ENCODE results near the gene IL36B.

The IL36B gene

DNA sequence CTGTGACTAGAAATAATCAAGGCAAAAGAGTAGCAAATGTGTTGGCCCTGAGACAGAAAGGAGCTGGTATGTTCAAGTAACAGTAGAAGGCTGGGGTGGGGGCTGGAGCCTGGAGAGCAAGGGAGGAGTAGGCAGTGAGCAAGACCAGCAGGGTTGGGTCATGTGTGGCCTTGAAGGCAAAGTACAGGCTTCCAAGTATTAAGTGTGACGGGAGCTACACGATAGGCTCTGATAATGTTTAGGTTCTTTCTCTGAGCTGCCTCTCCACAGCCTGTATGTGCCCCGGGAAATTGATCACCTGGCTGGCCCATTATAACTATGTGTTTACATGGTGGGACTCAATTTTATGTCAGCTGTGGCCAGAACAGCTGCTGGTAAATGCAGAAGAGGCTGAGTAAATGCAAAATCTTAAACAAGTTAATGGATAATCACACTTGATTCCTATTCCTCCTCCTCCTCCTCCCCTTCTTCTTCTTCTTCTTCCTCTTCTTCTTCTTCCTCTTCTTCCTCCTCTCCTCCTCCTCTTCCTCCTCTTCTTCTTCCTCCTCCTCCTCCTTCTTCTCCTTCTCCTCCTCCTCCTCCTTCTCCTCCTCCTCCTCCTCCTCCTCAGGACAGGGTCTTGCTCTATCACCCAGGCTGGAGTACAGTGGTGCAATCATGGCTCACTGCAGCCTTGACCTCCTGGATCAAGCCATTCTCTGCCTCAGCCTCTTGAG lies 24.4 kb upstream of the IL36B start:
- no peak for DNase-seq (ENCODE audit: low read depth in 1 of 2, low spot score in 1 of 2)

DNA sequence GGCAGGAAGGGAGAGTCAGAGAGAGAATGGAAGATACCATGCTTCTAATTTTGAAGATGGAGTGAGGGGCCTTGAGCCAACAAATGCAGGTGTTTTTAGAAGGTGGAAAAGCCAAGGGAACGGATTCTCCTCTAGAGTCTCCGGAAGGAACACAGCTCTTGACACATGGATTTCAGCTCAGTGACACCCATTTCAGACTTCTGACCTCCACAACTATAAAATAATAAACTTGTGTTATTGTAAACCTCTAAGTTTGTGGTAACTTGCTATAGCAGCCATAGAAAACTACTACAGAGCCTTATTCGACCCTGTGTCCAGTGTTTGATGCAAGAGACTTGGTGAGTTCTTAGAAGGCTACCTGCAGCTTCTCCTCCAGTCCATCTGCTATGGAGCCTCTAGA lies 22.9 kb upstream of the IL36B start:
- DNase-seq (ENCODE audit: low read depth in 1 of 2, low spot score in 1 of 2), result no peak

DNA sequence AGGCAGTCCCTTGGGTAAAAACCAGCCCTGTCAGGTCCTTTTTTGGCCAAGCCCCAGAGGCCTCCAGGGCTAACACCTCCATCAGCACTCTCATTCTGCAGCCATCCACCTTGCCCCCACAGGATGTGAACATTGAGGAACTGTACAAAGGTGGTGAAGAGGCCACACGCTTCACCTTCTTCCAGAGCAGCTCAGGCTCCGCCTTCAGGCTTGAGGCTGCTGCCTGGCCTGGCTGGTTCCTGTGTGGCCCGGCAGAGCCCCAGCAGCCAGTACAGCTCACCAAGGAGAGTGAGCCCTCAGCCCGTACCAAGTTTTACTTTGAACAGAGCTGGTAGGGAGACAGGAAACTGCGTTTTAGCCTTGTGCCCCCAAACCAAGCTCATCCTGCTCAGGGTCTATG lies 22.4 kb upstream of the IL36B start:
- no peak for DNase-seq (ENCODE audit: low read depth in 1 of 2, low spot score in 1 of 2)

DNA sequence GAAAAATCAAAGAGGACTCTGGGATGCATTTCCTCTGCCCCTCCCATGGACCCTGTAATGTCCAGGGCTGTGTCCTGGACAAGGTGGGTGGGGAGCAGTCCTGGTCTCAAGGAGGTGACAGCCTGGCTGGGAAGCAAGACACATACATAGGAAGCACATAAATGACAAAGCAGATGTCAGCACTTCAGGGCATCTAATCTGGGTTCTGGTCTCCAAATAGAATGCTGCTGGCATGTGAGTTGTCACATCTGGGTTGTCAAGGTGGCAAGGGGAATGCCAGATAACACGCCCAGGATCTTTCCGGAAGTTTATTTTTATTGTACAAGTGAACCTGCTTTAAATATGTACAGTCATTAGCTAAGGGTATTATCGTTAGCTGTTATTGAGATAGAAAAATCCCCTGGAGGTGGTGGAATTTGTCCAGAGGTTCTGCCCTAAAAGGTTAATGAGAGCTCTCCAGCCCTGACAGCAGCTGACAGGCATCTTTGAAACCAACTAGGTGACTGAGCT lies 20.7 kb upstream of the IL36B start:
- no peak for DNase-seq (ENCODE audit: low read depth in 1 of 2, low spot score in 1 of 2)

DNA sequence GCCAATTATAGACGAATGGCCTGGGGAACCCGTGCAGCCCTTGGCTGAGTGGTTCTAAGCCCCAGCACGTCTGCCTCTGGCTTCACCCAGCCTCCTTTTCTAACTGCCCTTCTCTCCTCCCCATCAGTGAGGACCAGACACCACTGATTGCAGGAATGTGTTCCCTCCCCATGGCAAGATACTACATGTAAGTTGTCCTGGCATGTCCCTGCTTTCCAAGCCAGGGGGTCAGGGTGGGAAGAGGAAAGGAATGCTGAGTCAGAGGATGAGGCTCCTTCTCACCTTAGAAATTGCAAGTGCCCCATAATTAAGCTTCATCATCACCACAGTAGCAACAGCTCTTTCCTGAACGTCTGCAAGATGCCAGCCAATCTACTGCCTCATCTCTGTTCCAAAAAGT lies 19.9 kb upstream of the IL36B start:
- DNase-seq (ENCODE audit: low read depth in 1 of 2, low spot score in 1 of 2), result no peak

DNA sequence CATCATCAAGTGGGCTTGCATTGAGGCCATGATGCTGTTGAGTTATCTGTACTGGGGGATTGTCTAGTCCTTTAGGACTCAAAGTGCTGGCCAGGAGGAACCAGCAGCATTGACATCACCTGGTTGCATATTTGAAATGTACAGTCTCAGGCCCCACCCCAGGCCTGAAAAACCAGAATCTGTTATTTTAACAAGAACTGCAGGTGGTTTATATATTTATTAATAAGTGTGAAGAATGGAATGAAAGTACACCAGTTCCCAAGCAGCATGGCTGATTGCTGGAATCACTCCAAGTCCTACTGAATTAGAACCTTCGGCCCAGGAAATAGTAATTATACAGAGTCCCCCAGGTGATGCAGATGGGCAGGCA lies 17.9 kb upstream of the IL36B start:
- DNase-seq (ENCODE audit: low read depth in 1 of 2, low spot score in 1 of 2), result no peak

DNA sequence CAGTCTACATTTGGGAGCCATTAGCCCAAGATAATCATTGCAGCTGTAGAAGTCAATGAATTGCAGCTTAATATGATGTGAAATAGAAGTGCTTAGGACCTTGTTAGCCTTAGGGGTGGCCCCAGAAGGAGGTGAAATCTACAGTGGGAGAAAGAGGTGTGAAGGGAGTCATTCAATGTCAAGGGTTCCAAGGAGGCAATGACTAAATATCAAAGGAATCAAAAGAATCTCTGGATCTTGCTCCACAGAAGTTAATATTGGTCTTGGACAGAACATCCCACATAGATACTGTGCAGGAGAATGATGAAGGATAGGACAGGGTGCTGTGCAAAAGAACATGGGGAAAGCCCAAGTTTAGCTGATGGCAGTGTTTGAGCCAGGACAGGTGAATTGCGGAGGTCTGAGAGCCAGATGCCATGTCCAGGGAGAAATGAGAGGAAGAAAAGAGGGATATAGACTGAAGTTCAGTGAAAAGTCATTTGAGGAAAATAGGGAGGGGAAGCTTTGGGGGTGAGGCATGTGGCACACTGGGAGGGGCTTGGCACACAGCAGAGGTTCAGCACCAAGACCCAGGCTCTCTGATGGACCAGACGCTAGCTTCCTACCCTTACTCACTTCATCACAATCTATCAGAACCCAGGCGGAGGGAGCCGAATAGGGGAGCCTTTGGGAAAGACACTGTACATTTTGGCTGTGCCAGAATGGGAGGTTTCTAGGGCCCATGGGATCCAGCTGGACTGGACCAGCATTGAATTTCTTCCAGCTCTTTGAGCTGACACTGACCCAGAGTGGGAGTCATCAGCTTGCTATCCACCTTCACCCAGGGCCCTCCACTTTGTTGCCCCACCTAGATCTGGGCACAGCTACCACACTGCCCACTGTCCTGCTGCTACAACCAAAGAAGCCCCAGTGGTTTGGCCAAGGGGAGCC lies 17.3 kb upstream of the IL36B start:
- no peak for DNase-seq (ENCODE audit: low read depth in 1 of 2, low spot score in 1 of 2)

DNA sequence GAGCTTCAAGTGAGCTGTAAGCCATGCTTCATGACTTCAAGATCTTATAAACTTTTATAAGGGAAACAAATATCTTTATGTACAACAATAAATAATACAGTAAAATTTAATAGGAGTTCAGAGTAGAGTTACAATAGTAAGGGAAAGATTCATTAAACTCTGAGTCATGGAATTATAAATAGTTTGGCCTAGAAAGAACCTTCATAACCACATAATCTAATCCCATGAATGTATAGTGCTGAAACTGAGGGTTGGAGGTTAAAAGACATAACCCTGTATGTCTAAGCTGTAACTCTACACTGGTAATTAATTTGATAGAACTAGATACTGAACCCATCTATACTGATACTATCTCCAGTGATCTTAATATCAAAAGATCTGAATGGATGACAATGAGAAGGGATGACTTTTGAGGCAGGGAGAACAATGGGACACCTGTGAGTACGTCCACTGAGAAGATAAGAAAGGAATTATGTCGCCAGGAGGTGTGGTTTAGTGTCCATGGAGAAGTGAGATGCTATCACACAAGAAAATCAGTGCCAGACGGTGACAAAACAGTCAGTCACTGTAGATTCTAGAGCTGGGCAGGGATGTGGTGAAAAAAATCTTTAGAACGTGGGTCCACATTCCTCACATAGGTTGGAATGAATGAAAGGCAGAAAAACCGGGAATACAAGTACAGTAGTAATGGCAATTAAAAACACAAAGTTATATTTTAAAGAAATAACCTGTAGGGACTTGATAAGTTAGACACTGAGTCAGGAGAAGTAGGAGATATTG lies 16.2 kb upstream of the IL36B start:
- no peak for DNase-seq (ENCODE audit: low read depth in 1 of 2, low spot score in 1 of 2)

DNA sequence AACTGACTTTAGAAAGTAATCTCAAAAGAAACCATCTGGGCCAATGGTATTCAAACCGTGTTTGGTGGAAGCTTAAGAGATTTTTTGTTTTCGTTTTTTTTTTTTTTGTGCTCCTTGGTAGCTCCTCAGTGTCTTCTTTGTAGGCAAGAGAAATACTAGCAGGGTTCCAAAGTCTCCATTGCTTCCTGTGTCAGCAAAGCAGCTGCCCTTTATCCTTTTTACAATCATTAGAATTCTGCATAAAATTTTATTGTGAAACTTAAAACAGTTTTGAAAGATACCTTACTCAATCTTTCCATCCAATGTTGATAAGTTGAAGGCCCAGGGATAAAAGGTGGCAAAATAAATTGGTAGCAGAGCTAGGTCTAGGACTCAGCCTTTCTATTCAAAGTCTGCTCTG lies 15.6 kb upstream of the IL36B start:
- DNase-seq (ENCODE audit: low read depth in 1 of 2, low spot score in 1 of 2), result no peak

DNA sequence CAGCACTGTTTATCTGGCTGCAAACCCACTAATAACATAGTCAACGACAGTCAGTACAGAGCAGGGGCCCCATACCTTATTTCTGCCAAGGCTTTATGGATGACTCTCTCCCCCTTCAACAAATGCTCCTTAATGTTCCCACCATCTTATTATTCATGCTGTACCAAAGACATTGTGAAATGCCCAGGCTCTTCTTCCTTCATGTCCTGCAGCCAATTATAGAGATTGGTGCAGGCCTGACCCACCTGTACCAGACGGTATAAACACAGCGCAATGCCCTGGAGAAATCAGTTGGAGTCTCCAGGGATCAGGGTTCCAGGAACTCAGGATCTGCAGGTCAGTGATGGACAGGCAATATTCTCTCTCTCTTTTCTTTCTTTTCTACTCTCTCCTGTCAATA lies 15.0 kb upstream of the IL36B start, which contains the start of gene IL1F10:
TSS of gene IL1F10 (plus strand) at position 290 of the 400 bp plus-strand sequence. CDS start 4,769 bp downstream, outside the sequence.
- no peak for DNase-seq (ENCODE audit: low read depth in 1 of 2, low spot score in 1 of 2)

DNA sequence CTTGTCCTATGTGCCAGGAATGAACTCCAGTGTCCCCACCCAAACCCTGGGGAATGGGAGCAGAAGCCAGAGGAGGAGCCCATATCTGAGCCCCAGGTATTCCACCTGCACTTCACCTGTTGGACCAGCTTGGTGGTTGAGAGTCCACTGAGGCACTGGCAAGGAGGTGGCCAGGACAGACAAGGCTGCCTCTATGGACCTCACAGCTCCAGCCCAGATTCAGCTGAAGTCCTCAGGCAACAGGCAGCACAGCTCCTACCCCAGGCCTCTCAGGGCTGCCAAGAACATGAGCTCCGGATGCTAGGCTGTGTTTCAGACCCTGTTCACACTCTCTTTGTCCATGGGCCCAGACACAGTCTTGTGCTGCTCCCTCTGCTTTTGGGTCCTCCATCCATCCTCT lies 12.2 kb upstream of the IL36B start:
- no peak for DNase-seq (ENCODE audit: low read depth in 1 of 2, low spot score in 1 of 2)

DNA sequence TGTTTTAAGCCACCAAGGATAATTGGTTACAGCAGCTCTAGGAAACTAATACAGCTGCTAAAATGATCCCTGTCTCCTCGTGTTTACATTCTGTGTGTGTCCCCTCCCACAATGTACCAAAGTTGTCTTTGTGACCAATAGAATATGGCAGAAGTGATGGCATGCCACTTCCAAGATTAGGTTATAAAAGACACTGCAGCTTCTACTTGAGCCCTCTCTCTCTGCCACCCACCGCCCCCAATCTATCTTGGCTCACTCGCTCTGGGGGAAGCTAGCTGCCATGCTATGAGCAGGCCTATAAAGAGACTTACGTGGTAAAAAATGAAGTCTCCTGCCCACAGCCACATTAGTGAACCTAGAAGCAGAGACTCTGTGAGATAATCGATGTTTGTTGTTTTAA lies 11.6 kb upstream of the IL36B start:
- DNase-seq (ENCODE audit: low read depth in 1 of 2, low spot score in 1 of 2), result no peak

DNA sequence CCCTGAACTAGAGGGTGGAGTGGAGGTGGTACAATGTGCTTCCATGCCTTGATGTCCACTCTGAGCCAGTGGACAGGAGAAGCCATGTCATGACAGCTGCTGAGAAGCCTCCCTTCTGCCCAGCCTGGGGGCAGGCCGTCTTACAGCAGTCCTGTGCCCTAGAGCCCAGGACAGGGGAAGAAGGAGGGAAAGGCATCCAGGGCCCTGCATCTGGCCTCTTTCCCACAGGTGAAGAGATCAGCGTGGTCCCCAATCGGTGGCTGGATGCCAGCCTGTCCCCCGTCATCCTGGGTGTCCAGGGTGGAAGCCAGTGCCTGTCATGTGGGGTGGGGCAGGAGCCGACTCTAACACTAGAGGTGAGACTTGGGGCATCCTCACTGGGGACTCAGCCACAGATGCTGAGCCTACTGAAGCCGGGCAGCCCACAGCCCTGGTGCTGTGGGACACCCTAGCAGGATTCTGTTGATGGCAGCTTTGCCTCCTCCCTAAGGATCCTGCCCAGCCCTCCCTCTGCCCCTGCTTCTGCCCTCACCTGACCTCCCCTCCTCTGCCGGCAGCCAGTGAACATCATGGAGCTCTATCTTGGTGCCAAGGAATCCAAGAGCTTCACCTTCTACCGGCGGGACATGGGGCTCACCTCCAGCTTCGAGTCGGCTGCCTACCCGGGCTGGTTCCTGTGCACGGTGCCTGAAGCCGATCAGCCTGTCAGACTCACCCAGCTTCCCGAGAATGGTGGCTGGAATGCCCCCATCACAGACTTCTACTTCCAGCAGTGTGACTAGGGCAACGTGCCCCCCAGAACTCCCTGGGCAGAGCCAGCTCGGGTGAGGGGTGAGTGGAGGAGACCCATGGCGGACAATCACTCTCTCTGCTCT lies 9.5 kb upstream of the IL36B start:
- DNase-seq (ENCODE audit: low read depth in 1 of 2, low spot score in 1 of 2), result no peak

DNA sequence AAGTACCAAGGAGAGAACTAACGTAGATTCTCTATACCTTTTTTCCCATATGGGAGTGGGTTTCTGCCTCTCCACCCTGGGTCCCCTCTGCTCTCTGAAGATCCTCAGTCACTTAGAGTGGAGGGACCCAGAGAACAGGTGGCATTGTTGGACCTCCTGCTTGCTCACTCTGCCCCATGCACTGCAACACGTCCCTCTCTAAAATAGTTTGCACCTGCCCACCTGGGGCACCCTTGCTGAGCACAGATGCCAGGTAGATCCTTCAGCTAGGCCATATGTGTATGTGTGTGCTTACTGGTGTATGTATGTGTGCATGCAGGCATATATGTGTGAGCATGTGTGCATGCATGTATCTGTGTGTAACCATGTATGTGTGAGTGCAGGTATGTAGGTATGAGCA lies 8.6 kb upstream of the IL36B start:
- DNase-seq (ENCODE audit: low read depth in 1 of 2, low spot score in 1 of 2), result no peak

DNA sequence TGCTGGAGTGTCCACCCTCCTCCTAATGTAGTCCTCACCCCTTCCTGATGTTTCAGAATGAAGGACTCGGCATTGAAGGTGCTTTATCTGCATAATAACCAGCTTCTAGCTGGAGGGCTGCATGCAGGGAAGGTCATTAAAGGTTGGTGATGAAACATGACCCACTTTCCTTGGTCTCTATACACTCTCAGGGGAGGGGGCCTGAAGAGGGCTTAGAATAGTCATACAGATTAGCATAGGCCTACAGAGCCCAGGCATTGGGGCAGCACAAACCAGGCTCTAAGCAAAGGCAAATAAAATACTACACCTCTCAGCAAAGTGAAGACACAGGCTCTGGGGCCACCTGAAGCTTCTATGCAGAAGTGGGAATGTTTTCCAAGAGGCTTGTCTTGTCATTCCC lies 8.1 kb upstream of the IL36B start:
- no peak for DNase-seq (ENCODE audit: low read depth in 1 of 2, low spot score in 1 of 2)

DNA sequence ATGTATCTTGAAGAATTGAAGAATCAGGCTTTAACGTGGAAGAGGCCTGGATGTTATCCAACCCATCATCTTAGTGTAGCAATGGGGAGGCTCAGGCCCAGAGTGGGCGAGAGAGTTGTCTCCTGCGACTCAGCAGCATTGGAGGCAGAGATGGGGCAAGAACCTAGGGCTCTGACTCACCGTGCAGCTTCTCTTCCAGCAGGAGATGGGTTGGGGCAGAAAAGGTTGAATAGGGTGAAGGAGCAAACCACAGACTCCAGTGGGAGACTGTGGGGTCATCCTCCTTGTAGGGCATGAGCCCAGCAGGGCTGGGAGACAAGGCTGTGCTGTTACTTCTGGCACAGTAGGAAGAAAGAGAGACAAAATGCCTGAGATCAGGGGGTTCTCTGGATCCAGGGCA lies 7.7 kb upstream of the IL36B start:
- no peak for DNase-seq (ENCODE audit: low read depth in 1 of 2, low spot score in 1 of 2)

DNA sequence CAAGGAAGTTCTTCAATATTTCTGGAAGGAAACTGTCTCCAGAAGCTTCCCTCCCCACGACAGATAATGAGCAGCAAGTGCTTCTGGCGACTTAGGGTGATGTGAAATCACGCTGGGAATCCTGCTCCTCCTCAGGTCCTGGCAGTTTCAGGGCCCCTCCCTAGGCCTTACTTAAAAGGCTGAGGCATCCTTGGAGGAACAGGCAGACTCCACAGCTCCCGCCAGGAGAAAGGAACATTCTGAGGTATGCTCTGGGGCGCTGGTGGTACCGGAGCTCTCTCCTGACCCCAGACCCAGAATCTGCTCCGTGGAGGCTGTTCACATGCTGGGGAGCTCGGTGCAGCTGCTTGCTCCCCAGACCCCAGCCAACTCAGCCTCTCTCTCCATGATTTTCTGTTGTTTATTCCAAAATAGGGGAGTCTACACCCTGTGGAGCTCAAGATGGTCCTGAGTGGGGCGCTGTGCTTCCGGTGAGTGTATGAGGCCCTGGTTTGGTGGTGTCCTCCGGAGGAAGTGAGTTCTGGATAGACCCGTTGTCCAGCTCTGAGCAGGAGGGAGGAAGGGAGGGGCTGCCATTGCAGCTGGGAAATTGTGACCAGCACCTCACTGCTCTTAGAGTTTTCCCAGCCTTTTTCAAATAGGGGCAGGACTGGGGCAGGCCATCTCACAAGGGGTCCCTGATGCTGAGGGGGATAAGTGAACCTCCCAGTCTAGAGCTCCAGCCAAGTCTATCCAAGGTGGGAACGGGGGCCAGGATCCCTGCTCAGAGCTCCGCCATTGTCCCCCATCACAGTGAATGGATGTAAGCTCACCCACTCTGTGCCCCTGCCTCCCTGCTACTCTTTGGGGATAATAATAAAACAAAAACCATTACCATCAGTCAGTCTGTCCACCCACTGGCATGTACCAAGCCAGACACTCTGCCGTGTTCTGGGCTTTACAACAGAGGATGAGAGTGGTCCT lies 6.6 kb upstream of the IL36B start, which contains the start of gene IL36RN:
TSS of gene IL36RN (plus strand) at position 201 of the 963 bp plus-strand sequence. CDS start at position 442, 241 bp downstream.
- DNase-seq (ENCODE audit: low read depth in 1 of 2, low spot score in 1 of 2), result no peak

DNA sequence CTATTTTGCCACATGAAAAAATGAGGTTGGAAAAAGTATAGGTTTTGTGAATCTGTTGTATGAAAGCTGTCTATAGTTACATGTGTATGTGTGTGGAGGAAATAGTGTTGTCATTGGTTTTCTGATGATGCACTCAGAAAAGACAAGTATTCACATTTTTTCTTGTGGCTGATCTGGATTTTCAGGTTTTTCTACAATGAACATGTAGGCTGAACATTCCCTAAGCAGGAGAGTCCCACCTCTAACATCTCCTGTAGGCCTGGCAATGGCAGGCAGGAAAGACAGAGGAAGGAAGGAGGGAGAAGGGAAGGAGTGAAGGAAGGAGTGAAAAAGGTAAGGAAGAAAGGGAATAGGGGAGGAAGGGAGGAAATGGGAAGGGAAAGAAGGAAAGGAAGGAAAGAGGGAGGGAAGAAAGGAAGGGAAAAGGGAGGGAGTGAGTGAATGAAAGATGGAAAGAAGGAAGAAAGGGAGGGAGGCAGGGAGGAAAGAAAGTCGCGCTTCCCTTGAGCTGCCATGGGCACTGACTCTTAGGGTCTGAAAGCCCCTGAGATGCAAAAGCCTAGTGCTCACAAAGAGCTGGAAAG lies 5.8 kb upstream of the IL36B start:
- no peak for DNase-seq (ENCODE audit: low read depth in 1 of 2, low spot score in 1 of 2)

DNA sequence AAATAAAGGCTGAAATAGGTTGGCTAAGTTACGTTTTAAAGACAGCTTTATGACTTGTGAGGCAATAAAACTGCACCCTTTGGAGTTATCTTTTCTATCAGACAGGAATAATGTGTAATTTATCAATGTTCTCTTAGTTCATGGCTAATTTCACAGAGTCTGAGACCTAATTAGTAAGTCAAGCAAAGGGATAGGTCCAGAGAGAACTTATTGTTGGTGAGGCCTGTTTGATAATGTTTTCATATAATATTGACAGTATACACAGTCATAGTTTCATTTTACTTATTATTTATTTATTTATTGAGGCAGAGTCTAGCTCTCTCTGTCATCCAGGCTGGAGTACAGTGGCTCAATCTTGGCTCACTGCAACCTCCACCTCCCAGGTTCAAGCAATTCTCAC lies 4.5 kb upstream of the IL36B start:
- DNase-seq (ENCODE audit: low read depth in 1 of 2, low spot score in 1 of 2), result no peak

Measured in stimulated activated CD4-positive, alpha-beta T cell treated with anti-CD3 and anti-CD28 coated beads, Interleukin-15, amount 100 ng/mL, for 1 hour (primary cell).